ENCODE results near the gene TUBB4B.

- TF ChIP-seq CTCF (IDR thresholded peaks at IDR 0.05): no peak
- no peak for TF ChIP-seq POLR2A (IDR thresholded peaks at IDR 0.05)
- TF ChIP-seq POLR2AphosphoS5 (IDR thresholded peaks at IDR 0.05): no peak
Observed at GRCh38 chr9:137220317-137221094, 20.6 kb upstream of the TUBB4B start.
